GM13976 (cell line): ENCODE data around the gene GRID1.

Experiments
- DNase-seq: peaks from one replicate; pipeline ENCODE4 v3.0.0; 2012; ENCODE audit warnings: low spot score
- CTCF ChIP-seq: IDR thresholded peaks from 2 replicates; pipeline ENCODE4 v1.5.1; 2012; ENCODE audit warnings: borderline replicate concordance, mild to moderate bottlenecking; ENCODE audit not compliant: insufficient read depth; ENCODE audit errors: extremely low read depth, missing control alignments, control extremely low read depth
- in situ Hi-C: fragments of 300-500 bp; cut with MboI; formaldehyde crosslinking; loops from one replicate; pipeline ENCODE4 v1.12.0; 2022; ENCODE audit warnings: low sequenced_read_pairs, mixed read lengths, inconsistent platforms; ENCODE audit not compliant: unreplicated experiment

GRID1 gene

GRCh38 chr10:86304436-86304835, 62.2 kb downstream of the GRID1 start:
- in situ Hi-C loops, result no loop called here
- TF ChIP-seq CTCF, result no peak
- DNase-seq, result no peak

- in situ Hi-C loops, result no loop called here
- no peak for DNase-seq
- TF ChIP-seq CTCF, result no peak
Measured at GRCh38 chr10:86303626-86304025, 63.0 kb downstream of the GRID1 start.

GRCh38 chr10:86301971-86302370, 64.6 kb downstream of the GRID1 start:
- no peak for DNase-seq
- TF ChIP-seq CTCF, result no peak
- in situ Hi-C loops, result no loop called here

GRCh38 chr10:86300931-86301830, 65.4 kb downstream of the GRID1 start:
- no peak for TF ChIP-seq CTCF
- in situ Hi-C loops, result no loop called here
- DNase-seq, result no peak

GRCh38 chr10:86300399-86300925, 66.1 kb downstream of the GRID1 start:
- in situ Hi-C loops, result no loop called here
- DNase-seq, result no peak
- TF ChIP-seq CTCF, result no peak

GRCh38 chr10:86299562-86299961, 67.0 kb downstream of the GRID1 start:
- TF ChIP-seq CTCF, result no peak
- in situ Hi-C loops, result no loop called here
- no peak for DNase-seq
